IPS-11a (cell line): ENCODE results near the gene TGFBR1.
"Not testable (repeated sequence)": the region's sequence is repeated elsewhere in the genome, so short reads cannot be mapped to it uniquely, and the experiment has no call there.

Experiments
- H3K4me3 ChIP-seq: one replicate; pipeline ENCODE4 v1.5.1; 2013; ENCODE audit warnings: low read depth, low read length, control low read depth

Gene TGFBR1

DNA sequence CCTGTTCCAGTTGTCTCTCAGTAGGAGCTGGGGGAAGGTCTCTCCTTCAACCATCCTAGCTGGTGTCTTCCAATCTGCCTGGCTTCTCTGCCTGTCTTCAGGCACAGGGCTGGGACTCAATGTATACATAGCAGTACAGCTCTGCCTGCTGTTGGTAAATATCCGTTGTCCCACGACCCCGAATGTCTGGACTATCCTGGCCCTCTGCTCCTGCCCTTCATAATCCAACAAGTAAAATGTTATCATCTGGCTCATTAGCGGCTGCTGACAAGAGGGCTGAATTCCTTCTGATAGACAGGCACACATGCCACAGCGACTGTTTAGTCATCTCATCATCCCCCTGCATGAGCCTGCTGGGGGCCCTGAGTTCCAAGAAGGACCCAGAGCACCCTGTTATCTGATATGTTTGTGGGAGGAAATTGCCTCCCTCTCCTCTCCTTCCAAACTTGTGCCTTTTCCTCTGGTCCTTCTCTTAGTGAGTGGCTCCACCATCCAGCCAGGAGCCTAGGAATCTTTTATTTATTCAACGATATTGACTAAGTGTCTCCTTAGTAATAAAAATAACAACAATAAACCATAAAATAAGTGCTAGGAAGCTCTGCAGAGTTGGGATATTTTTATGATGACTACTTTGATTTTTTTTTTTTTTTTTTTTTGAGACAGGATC, 29.5 kb upstream of the TGFBR1 start:
- no peak overlapping the region for H3K4me3 ChIP-seq

- H3K4me3 ChIP-seq: no peak overlapping the region
These were observed 28.9 kb upstream of the TGFBR1 start for GRCh38 chr9:99076030-99076429.

- no peak overlapping the region for H3K4me3 ChIP-seq
These were observed 28.3 kb upstream of the TGFBR1 start for GRCh38 chr9:99076483-99077171.

GRCh38 chr9:99078717-99079116, 26.2 kb upstream of the TGFBR1 start:
- H3K4me3 ChIP-seq: no peak overlapping the region

- H3K4me3 ChIP-seq: no peak overlapping the region
These were observed 25.4 kb upstream of the TGFBR1 start for GRCh38 chr9:99079542-99079941.

DNA sequence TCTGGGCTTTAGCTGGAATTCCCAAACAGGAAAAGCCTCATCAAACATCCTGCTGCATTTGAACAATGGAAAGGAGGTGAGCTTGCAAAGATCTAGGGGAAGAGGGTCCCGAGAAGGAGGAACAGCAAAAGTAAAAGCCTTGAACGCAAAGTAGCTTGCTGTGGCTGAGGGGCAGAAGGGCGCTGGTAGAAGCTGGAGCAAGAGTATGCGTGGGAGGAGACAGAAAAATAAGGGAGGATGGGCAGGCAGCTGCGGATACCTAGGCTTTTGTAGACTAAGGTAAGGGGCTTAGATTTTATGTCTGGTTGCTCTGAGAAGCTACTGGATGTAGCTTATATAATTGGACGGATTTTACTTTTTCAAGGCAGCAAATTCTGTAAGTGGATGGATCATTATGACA, 21.9 kb upstream of the TGFBR1 start:
- no peak overlapping the region for H3K4me3 ChIP-seq

GRCh38 chr9:99085949-99086948, 18.7 kb upstream of the TGFBR1 start:
- no peak overlapping the region for H3K4me3 ChIP-seq

- H3K4me3 ChIP-seq: no peak overlapping the region
These were observed 17.5 kb upstream of the TGFBR1 start for GRCh38 chr9:99087462-99087861.

GRCh38 chr9:99090336-99091130, 14.4 kb upstream of the TGFBR1 start:
- H3K4me3 ChIP-seq: no peak overlapping the region

DNA sequence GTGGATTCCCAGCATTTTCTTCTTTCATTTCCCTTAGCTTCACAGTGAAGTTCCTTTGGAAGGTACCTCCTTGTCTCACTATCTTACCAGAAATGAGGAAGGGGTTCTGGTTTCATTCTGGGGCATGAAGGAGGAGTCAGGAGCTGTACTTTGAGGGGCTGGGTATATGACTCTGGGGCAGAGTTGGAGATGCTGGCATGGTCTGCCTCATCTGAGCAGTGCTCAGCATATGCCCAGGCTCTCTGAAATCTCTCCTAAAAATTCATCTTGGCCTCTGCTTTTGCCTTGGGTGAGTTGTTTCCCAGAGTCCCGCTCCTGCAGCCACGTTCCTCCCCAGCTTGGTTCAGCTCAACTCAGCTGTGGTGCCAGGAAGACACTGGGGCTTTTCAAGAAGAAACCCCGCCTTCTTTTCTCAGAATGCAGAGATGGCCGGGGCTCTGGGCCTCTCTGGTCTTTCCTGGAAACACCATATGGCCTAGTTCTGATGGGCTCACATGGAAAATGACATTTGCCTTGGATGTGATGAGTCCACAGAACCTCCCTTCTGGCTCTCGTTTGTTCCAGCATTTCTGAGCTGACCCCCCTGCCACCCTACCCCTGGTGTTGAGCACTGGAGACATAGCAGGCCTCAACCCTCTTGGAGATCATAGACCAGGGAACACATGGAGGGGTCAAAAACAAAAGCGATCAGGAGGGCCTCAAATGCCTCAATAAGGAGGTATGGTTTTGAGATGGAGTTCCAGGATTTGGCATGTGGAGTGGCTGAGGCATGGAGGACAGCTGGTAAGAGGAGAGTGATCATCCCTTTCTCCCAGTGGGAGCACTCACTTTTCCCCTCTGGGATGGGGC, 12.0 kb upstream of the TGFBR1 start:
- H3K4me3 ChIP-seq: no peak overlapping the region

- H3K4me3 ChIP-seq: no peak overlapping the region
These were observed 11.5 kb upstream of the TGFBR1 start for GRCh38 chr9:99093492-99093791.

DNA sequence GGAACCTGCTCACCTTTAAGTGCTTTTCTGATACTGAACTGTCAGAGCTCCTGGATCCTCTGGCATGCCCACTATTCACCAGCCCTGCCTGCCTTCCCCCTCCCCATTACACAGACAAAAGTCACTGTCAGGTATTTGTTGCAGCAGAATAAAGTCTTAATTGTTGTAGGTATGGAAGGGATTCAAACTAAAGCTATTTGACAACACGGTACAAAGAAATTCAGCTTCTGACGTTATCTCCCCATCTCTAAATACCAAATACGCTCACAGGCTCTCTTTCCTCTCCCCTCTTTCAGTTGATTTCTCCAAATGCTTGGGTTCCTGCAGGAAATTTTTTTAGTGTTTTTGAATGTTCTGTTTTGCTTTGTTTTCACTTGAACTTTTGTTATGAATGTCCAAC, 9.3 kb upstream of the TGFBR1 start:
- no peak overlapping the region for H3K4me3 ChIP-seq

DNA sequence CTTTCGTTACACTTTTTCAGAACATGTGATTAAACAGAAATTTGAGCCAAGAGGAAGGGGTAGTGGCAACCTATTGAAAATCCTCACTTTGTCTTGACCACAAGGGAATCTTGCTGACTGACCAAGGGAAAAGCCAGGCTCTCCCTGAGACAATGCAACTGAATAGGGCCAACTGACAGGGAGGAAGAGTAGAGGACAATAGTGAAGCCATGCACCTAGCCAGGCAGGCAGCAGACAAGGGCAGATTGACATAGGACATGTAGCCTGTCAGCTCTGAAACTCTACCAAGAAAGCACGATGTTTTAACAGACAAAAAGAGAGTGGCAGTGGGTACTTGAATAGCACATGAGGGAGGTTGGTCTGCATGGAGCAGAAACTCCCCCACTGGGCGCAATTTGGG, 8.5 kb upstream of the TGFBR1 start:
- H3K4me3 ChIP-seq: no peak overlapping the region

DNA sequence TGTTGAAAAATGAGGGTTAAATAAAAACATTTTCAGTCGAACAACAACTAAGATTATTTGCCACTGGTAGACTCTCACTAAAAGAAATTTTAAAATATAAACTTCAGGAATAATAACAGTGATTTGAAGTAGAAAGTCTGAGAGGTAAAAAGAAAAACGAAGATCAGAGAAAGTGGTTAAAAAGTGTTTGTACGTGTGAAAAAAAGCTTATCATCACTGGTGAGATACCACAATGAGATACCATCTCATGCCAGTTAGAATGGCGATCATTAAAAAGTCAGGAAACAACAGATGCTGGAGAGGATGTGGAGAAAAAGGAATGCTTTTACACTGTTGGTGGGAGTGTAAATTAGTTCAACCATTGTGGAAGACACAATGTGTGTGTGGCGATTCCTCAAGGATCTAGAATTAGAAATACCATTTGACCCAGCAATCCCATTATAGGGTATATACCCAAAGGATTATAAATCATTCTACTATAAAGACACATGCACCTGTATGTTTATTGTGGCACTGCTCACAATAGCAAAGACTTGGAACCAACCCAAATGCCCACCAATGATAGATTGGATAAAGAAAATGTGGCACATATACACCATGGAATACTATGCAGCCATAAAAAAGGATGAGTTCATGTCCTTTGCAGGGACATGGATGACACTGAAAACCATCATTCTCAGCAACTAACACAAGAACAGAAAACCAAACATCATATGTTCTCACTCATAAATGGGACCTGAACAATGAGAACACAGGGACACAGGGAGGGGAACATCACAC, 4.9 kb upstream of the TGFBR1 start:
- not testable (repeated sequence) for H3K4me3 ChIP-seq

GRCh38 chr9:99101271-99101670, 3.6 kb upstream of the TGFBR1 start:
- no peak overlapping the region for H3K4me3 ChIP-seq

DNA sequence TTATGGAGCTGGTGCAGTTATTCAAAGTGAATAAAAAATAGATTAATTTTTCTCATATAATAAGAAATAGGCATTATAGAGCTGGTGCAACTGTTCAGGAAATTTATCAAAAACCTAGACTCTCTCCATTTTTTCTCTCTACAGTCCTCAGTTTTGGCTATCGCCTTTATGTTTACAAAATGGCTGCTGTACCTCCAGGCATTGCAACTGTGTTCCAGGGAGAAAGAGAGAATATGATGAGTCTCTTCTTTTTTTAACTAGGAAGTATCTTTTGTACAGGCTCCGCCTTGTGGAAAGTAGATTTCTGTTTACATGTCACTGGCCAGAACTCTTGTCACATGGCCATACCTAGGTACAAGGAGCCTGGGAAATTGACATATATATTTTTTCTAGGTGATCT, 3.1 kb upstream of the TGFBR1 start:
- no peak overlapping the region for H3K4me3 ChIP-seq

- no peak overlapping the region for H3K4me3 ChIP-seq
These were observed 1.6 kb upstream of the TGFBR1 start for GRCh38 chr9:99103054-99103895.

DNA sequence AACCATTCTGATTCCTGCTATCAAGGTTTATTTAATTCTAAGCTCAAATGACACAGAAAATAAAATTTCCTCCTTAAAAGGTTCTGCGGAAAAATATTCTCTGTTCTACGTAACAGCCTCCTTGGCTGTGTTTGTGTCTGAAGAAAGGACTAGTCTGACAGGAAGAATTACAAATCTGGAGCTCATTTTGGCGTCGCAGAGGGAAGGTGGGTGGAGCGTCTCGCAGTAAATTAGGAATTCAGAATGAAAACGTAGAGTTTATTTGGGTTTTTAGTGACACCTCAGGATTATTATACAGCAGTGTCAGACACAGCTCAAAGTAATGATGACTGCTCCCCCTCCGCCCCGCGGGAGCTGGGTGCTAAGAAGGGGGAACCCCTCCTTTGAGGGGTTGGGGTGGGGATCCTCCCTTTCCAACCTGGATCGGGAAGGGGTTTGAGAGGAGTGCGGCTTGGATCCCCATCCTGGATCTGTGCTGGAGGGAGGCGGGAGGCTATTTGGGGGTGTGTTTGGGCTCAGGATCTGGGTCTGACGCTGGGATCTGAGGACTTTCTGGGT, 933 bp upstream of the TGFBR1 start:
- H3K4me3 ChIP-seq: peak overlapping the region; percentile 62
